ENCODE measurements around the gene RAD51B.
"Not testable (repeated sequence)": the region's sequence is repeated elsewhere in the genome, so short reads cannot be mapped to it uniquely, and the experiment has no call there.

Gene RAD51B

GRCh38 chr14:67987606-67988005 lies 168.0 kb downstream of the RAD51B start:
- DNase-seq = no peak

- DNase-seq = not testable (repeated sequence)
Observed at GRCh38 chr14:67988210-67988609, 168.6 kb downstream of the RAD51B start.

GRCh38 chr14:67990576-67990975 lies 171.0 kb downstream of the RAD51B start:
- DNase-seq = no peak

GRCh38 chr14:67994531-67994930 lies 175.0 kb downstream of the RAD51B start:
- no peak for DNase-seq

GRCh38 chr14:67996235-67996634 lies 176.7 kb downstream of the RAD51B start:
- DNase-seq = no peak

GRCh38 chr14:67998834-67999233 lies 179.3 kb downstream of the RAD51B start:
- no peak for DNase-seq

- DNase-seq = no peak
Observed at GRCh38 chr14:67999290-67999689, 179.7 kb downstream of the RAD51B start.

GRCh38 chr14:67999705-68000384 lies 180.3 kb downstream of the RAD51B start:
- no peak for DNase-seq

- no peak for DNase-seq
Observed at GRCh38 chr14:68000511-68000910, 180.9 kb downstream of the RAD51B start.

- DNase-seq = no peak
Observed at GRCh38 chr14:68008491-68008890, 188.9 kb downstream of the RAD51B start.

GRCh38 chr14:68011406-68012028 lies 191.9 kb downstream of the RAD51B start:
- DNase-seq = no peak

GRCh38 chr14:68012871-68013270 lies 193.3 kb downstream of the RAD51B start:
- DNase-seq = no peak

GRCh38 chr14:68013326-68013725 lies 193.7 kb downstream of the RAD51B start:
- no peak for DNase-seq

- DNase-seq = no peak
Observed at GRCh38 chr14:68014771-68015170, 195.2 kb downstream of the RAD51B start.

GRCh38 chr14:68015356-68016254 lies 196.0 kb downstream of the RAD51B start:
- no peak for DNase-seq

- no peak for DNase-seq
Observed at GRCh38 chr14:68016255-68016914, 196.8 kb downstream of the RAD51B start.

GRCh38 chr14:68018598-68018997 lies 199.0 kb downstream of the RAD51B start:
- no peak for DNase-seq

GRCh38 chr14:68020493-68020892 lies 200.9 kb downstream of the RAD51B start:
- no peak for DNase-seq

GRCh38 chr14:68020999-68021663 lies 201.6 kb downstream of the RAD51B start:
- no peak for DNase-seq

GRCh38 chr14:68027276-68027675 lies 207.7 kb downstream of the RAD51B start:
- DNase-seq = no peak

GRCh38 chr14:68028075-68028474 lies 208.5 kb downstream of the RAD51B start:
- DNase-seq = no peak

- not testable (repeated sequence) for DNase-seq
Observed at GRCh38 chr14:68031011-68031410, 211.4 kb downstream of the RAD51B start.

GRCh38 chr14:68032154-68032553 lies 212.6 kb downstream of the RAD51B start:
- no peak for DNase-seq

Data from activated effector memory CD4-positive, alpha-beta T cell treated with anti-CD3 and anti-CD28 coated beads, Interleukin-2, amount 50 U/mL, for 16 hours (primary cell).